ENCODE measurements around the gene CYB561D2.

Gene CYB561D2

DNA sequence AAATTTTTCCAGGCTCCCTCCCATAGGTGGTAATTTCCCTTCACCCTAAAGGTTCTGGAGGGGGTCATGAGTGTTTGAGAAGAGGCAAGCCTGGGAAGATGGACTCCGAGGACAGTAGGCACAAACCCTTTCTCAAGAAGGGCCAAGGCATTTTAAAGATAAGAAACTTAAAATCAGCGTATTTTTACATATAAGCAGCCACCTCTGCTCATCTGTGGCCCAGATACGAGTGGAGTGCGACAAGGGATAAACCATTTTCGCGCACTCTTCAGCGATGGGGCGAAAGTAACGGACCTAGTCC lies 10.6 kb upstream of the CYB561D2 start:
- TF ChIP-seq, protein P1, sequence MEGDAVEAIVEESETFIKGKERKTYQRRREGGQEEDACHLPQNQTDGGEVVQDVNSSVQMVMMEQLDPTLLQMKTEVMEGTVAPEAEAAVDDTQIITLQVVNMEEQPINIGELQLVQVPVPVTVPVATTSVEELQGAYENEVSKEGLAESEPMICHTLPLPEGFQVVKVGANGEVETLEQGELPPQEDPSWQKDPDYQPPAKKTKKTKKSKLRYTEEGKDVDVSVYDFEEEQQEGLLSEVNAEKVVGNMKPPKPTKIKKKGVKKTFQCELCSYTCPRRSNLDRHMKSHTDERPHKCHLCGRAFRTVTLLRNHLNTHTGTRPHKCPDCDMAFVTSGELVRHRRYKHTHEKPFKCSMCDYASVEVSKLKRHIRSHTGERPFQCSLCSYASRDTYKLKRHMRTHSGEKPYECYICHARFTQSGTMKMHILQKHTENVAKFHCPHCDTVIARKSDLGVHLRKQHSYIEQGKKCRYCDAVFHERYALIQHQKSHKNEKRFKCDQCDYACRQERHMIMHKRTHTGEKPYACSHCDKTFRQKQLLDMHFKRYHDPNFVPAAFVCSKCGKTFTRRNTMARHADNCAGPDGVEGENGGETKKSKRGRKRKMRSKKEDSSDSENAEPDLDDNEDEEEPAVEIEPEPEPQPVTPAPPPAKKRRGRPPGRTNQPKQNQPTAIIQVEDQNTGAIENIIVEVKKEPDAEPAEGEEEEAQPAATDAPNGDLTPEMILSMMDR (IDR thresholded peaks at IDR 0.05; ENCODE audit: low read depth, low read length): no peak
- DNase-seq (ENCODE audit: extremely low read depth, low read depth): no peak

DNA sequence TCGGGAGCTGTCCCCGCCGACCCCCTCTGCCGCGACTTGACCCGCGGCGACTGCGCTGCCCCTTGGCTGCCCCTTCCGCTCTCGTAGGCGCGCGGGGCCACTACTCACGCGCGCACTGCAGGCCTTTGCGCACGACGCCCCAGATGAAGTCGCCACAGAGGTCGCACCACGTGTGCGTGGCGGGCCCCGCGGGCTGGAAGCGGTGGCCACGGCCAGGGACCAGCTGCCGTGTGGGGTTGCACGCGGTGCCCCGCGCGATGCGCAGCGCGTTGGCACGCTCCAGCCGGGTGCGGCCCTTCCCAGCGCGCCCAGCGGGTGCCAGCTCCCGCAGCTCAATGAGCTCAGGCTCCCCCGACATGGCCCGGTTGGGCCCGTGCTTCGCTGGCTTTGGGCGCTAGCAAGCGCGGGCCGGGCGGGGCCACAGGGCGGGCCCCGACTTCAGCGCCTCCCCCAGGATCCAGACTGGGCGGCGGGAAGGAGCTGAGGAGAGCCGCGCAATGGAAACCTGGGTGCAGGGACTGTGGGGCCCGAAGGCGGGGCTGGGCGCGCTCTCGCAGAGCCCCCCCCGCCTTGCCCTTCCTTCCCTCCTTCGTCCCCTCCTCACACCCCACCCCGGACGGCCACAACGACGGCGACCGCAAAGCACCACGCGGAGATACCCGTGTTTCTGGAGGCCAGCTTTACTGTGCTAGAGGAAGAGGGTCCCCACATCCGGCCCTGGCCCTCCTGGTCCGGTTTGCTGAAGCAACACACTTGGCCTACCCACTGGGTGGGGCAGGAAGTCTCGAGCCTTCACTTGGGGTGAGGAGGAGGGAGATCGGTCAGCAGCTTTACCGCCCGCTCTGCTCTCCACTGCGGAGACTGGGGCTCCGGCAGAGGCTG lies 10.0 kb upstream of the CYB561D2 start, which contains the start of gene RASSF1:
TSS of gene RASSF1 (minus strand) at position 389 of the 882 bp plus-strand sequence. CDS start at position 358, 31 bp downstream.
- no peak for DNase-seq (ENCODE audit: extremely low read depth, low read depth)
- TF ChIP-seq, protein P1 (IDR thresholded peaks at IDR 0.05; ENCODE audit: low read depth, low read length): no peak

DNA sequence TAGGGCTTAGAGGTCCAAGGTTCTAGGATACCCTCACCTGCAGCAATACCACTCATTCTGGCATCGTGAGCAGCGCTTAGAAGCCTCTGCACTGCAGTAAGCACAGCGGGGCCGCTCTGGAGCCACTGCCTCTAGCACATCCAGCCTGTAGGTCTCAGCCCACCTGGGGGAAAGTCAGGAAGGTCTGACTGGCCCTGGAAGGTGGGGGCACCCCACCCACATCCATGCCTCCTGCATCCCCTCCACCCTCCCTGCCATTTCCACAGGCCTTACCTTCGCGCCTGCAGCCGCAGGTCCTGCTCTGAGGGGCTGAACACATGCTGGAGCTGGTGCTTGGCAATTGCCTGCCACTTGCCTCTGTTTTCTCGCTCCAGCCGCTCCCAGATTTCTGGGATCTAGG lies 9.1 kb upstream of the CYB561D2 start:
- TF ChIP-seq, protein P1 (IDR thresholded peaks at IDR 0.05; ENCODE audit: low read depth, low read length): no peak
- no peak for DNase-seq (ENCODE audit: extremely low read depth, low read depth)

DNA sequence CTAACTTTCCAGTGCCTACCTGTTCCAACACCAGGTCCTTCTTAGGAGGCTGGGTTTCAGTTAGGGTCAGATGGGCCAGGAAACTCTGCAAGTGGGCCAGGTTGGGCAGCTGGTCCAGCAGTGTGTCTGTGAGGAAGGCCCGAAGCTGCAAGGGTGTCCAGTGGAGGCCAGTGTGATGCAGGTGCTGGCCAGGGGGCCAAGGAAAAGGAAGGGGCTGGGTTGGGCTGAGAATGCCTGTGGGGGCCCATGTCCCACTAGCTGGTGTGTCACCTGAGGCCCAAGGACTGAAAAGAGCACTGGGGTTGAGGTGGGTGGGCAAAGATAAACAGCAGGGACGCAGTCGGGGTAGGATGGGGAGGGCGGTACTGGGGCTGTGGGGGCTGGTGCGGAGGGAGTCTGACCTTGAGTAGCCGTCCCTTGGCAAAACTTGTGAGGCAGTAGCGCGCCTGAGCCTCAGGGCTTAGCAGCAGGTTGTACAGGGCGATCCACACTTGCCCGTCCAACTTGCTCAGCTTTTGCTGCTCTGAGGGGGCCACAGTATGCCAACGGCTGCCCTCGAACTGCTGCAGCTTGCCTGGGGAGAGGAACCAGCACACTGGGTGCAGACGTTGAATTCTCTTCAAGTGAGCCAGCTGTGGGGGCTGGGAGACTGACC lies 8.5 kb upstream of the CYB561D2 start:
- TF ChIP-seq, protein P1 (IDR thresholded peaks at IDR 0.05; ENCODE audit: low read depth, low read length): no peak

DNA sequence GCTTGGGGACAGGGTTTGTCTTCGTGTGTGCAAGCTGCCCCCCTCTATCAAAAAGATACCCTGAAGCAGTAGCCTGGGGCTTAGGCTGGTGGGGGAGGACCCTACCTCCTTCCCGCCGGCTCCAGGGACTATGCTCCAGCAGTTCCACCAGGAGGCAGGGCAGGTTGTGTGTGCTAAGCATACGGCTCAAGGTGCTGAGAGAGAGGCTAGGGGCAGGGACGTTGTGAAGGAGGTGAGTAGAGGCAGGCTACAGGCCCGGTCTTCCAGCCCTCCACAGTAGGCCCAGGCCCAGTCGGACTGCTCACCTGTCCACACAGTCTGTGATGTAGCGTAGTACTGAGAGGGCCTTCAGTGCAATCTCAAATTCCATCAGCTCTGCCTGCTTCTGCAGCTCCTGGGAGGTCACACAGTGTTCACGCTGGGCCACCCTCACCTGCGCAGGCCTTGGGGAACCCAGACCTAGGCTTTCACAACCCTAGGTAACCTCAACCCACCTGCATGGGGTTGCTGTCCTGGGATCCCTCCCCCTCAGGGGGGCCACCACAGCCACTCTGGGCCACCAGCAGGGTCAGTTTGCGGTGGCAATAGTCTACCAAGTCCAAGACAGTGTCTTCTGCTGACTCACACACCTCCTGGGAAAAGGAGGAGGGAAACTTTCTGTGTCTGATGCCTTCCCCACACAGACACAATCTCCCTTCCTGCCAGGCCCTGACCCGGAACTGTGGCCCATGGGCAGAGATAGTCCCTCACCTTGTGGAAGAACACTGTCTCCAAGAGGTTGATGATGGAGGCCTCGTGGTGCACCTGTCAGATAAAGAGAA lies 7.6 kb upstream of the CYB561D2 start:
- TF ChIP-seq, protein P1 (IDR thresholded peaks at IDR 0.05; ENCODE audit: low read depth, low read length): no peak
- DNase-seq (ENCODE audit: extremely low read depth, low read depth): no peak

More for the DNA sequence above, 8.5 kb upstream of the CYB561D2 start:
- DNase-seq (ENCODE audit: extremely low read depth, low read depth): no peak

DNA sequence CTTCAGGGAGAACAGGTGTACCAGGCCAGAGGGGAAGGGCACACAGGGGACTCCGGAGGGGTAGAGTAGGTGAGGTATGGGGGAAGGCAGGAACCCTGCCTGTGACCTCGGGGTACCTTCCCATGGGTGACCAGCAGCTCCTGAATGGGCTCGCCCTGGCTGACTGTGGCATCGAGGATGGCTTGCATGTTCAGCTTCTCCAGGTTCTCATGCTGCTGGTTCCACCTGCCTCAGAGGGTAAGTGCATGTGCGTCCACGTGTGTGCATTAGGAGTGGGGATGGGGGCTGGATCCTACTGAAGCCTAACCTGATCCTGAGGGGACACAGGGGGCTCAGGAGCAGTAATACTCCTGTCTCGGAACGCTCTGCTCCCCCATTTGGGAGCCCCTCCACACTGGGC lies 5.7 kb upstream of the CYB561D2 start:
- no peak for DNase-seq (ENCODE audit: extremely low read depth, low read depth)
- TF ChIP-seq, protein P1 (IDR thresholded peaks at IDR 0.05; ENCODE audit: low read depth, low read length): no peak
